GM04503 (cell line): ENCODE data around the gene SLC51B.
"Not testable (repeated sequence)": the region's sequence is repeated elsewhere in the genome, so short reads cannot be mapped to it uniquely, and the experiment has no call there.

ENCODE experiments used
- DNase-seq: peaks from one replicate; pipeline ENCODE4 v3.0.0-alpha.2; 2012; ENCODE audit warnings: low read depth

Gene SLC51B

DNA sequence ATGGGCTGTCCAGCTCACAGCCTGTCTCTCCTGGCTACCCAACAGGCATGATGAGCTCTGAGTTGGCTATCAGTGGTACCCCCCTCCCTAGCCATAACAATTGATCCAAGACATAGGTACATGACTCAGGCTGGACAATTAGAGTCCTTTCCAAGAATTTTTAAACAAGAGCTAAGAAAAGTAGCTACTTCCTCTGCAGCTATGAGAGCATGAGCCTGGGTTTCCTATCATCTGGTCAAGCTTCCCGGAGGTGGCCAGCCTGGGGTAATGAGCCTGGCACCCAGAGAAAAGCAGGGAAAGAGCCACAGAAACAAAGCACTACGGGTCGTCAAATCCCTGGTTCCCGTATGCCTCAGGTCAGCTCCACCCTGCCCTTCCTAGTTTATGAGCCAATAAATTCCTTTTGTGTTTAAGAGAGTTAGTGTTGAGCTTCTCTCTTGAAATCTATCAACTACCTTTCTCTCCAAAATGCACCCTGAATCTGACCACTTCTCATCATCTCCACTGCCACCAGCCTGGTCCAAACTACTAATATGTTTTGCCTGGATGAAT lies 2.3 kb upstream of the SLC51B start:
- no peak for DNase-seq

DNA sequence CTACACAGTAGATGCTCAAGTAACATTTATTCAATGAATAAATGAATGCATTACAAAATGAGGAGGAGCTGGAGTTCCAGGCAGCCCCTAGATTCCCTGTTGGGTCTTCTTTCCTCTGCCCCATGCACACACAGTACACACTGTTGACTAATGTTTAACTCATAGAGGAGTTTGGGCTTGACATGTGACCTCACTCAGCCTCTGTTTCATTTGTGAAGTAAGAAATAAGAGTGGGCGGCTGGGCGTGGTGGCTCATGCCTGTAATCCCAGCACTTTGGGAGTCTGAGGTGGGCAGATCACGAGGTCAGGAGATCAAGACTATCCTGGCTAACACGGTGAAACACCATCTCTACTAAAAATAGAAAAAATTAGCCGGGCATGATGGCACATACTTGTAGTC lies 969 bp upstream of the SLC51B start:
- DNase-seq = not testable (repeated sequence)

DNA sequence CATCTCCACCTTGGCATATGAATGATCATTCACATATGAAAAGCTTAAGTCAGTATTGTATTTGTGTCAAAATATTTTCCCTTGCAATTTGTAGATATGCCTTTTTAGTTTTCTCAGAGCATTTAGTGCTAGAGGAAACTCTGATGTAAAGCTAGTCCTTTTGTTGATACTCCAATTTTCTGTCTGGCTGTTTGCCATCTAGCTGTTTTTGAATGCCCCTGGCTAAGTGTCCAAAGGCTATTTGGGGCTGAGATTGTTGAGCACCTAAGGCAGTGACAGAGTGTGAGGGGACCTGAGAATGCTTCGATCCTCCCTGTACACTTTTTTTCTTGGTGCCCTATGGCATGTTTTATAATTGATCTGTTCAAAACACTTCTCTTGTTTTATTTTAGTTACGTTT lies 3.1 kb downstream of the SLC51B start:
- no peak for DNase-seq

DNA sequence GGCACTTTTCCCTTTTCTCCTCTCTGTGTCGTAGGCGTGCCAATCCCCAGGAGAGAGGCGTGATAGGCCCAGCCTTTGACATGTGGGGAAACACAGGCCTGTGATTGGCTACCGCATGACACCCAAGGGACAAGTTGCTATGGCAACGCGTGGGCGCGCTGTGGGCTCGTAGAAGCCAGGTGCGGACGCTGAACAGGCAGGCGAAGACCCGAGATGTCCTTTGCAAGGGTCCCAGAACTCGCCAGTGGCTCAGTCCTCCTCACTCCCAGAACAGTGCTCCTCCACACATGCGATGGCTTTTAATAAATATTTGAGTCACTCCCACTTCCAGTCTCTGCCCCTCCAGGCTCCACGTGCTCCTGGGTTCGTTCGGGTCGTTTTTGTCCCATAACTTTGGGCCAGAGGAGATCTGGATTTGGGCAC lies 4.2 kb downstream of the SLC51B start:
- DNase-seq = peak; percentile 64

DNA sequence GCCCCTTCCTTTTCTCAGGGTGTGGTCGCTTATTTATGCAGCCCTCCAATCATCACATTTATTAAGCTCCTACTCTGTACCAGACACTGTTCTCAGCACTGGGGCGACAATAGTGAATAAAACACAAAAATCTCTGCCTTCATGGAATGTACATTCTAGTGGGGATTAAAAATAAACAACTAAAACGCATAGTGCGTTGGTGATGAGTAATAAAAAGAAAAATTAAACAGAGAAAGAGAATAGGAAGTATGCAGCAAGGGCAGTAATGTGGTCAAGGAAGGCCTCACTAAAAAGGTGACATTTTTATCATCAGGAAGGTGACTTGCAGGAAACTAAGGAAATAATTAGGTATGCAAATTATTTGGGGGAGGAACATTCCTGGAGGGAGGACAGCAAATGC lies 5.1 kb downstream of the SLC51B start:
- no peak for DNase-seq

DNA sequence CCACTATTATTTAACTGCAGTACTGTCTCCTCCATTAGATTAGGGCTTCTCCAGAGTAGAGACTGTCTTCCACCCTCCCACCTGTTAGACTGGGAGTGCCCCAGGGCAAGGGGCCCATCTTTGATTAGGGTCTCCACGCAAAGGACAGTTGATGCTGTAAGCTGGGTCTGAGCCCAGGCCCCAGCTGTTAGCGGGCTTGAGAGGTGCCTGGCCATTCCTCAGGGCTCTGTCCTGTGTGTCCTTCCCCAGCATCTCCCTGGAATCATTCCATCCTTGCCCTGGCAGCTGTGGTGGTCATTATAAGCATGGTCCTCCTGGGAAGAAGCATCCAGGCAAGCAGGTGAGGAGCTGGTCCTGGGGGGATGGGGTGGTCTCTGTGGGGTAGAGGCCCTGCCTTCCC lies 6.1 kb downstream of the SLC51B start:
- no peak for DNase-seq

DNA sequence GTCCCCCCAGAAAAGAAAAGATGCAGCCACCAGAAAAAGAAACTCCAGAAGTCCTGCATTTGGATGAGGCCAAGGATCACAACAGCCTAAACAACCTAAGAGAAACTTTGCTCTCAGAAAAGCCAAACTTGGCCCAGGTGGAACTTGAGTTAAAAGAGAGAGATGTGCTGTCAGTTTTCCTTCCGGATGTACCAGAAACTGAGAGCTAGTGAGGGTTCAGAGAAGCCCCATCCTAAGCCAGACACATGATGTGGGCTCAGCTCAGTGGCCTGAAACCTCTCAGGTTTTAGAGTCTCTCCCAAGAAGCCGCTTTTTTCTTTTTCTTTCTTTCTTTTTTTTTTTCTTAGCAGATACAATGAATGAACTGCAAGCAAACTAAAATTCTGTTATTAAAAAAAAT lies 7.8 kb downstream of the SLC51B start:
- DNase-seq = no peak

DNA sequence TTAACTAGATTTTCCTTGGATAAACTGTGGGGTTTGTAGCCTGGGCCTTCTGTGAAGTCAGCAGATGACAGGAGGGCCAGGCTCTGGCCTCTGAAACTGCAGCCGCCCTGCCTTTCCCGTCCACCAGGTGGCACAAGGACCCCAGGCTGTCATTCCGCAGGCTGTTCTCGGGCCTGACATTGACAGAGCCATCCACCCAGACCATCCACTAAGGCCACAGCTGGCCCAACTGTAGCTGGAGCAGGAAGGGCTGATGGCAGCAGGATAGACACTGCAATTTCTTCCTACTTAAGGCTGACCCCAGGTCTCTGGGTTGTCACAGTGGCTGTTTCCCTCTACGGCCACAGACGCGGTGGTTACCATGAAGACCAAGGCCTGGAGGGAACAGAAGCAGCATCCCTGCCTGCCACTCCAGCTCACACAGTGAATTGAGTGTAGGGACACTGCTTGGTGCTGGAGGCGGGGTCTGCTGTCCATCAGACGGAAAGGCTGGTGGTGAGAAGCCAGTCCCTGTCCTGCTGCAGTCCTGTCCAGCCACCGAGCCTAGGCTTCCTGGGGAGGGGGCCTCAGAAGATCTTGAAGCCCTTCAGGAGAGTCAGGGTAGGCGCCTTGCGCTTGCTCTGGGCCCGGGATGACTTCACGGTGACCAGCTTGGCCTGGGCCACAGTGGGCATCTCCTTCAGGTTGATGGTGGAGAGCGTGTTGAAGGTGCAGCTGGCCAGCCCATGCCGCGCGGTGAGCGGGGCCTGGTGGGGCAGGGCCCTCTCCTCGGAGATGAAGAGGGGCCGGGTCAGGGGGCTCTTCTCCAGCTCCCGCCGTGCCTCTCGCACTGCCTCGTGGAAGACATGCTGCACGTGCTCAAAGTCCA lies 9.4 kb downstream of the SLC51B start:
- DNase-seq = no peak

DNA sequence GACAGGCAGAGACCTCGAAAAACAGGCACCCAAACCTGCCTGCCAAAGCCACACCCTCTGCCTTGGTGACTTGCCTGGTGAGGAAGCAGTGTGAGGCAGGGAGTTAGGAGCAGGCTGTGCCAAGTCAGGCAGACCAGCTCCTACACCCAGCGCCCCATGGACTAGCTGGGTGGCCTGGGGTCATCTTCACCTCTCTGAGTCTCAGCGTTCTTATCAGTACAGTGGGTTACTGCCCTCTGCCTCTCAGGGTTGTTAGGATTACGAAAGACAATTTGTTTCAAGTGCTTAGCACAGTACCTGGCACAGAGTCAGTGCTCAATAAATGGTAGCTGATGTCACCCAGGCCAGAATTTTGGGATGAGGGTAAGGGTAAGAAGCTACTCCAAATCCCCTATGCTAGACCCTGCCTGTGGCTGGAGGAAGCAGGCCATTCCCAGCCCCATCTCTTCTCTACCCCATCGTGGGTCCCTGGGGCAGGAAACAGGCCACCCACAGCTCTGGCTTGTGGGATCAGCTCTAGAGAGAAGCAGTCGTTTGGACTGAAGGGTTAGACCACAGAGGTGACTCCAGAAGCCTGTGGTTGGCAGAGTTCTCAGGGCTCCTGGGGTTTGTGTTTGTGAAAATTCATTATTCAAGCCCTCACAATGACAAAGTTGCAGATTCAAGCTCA lies 10.1 kb downstream of the SLC51B start:
- no peak for DNase-seq

DNA sequence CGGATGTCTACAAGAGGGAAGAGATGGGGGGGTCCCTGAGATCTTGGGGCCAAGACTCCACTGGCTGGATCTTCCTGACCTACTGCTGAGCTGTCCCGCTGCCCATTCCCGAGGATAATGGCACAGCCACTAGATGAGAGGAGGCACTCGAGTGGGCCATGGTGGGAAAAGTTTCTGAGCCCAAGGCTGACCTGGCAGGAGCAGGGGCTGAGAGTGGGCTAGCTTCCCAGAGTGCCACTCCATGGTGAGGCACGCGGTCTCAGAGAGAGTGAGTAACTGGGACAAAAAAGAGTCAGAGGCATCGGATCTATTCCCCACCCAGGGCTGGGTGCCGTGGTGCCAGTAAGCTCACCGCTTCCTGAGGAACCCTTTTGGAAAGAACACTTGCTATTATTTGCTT lies 10.9 kb downstream of the SLC51B start:
- DNase-seq = no peak

DNA sequence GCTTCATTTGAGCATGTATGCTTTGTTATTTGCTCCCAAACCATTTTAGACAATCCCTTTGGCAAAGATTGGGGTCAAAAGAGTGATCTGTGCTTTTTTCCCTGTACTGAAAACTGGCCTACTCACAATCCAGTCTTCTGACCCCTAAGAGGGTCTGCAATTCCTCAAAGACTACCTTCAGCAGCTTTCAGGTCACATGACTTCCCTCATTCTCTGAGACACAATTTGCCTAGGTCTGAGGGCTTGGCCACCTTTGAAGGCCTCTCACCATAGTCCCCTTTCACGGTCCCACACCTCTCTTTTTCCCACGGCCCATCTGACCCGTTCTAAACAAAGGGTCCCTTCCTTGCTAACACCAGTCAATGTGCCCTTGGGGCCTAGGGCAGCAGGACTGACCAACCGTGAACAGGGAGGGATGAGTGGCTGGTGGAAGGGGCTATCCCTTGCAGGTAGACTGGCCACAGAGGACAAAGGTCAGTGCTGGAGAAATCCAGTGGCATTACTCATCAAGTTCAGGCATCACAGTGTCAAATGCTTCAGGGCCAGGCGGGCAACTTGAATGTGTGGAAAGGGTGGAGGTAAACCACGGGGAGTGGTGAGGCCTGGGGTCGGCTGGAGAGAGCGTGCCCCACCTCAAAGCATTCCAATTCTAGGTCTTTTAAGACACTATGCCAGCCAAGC lies 11.8 kb downstream of the SLC51B start:
- no peak for DNase-seq

DNA sequence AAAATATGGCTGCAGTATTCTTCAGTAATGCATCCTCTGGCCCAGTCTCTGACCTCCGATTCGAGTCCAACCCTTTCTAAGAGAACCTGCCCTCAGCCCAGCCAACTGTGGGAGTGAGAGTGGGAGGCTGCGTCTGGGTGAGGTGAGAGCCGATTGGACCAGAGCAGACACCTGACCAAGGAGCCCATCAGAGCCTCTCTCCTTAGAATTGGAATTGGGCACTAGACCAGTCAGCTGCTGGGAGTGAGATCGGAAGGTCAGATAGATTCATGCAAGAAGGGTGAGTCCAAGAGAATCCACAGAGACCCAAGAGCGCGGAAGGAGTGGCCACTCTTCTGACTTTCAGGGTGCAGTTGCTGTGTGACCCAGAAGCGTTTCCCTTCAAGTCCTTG lies 12.4 kb downstream of the SLC51B start:
- DNase-seq = no peak

DNA sequence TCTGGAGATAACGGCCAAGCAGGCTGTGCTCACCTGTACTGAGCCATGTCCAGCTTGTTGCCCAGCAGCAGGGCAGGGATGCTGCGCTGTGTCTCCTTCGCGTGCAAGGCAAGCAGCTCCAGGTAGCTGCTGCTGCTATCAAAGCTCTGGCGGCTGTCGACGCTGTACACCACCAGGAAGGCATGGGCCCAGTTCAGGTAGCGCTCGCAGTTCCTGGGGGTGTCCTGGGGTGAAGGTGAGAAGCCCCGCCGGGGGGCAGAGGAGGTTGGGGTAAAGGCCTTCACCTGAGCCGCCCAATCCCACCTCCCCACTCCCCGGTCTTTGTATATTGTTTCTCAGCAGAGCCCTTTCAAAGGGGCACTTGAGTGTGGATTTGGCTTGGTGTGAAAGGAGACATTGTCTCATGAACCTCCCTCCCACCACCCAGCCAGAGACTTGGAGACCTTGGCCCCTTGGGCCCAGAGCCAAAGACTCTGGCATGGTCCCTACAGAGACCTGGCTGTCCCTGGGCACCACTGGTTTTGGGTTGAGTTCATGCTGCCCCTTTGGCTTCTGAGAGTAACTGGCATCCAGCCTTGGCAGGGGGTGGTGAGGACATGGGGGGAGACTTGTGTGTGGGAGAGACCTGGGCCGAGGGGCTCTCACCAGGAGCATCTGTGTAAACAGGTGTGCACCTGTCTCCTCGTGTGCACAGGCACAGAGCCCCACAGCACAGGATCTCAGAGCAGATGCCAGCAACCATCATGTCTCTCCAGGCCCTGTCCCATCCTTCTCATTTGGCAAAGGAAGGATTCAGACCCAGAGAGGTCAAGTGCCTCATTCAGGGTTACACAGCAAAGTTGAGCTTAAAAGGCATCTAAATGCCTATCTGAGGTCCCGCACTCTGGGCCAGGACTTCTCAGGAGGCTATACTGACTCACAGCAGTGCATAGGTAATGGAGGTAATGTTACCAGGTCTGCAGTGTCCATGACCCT lies 13.5 kb downstream of the SLC51B start:
- no peak for DNase-seq

DNA sequence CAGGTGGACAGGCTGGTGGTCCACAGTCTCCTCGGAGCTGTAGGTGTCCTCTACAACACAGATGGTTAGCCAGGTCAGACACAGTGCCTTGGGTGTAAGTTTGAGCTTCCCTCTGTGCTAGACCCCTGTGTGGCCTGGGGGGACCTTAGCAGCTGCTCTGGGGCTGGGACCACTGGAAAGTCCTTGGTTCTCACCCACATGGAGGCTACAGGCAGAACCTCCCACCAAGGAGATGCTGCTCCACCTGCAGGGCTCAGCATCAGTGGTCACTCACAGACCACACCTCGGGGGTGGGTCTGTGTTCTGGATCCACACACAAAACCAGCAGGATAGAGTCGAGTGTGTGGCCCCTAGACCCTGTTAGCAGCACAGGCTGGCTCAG lies 14.2 kb downstream of the SLC51B start:
- no peak for DNase-seq

DNA sequence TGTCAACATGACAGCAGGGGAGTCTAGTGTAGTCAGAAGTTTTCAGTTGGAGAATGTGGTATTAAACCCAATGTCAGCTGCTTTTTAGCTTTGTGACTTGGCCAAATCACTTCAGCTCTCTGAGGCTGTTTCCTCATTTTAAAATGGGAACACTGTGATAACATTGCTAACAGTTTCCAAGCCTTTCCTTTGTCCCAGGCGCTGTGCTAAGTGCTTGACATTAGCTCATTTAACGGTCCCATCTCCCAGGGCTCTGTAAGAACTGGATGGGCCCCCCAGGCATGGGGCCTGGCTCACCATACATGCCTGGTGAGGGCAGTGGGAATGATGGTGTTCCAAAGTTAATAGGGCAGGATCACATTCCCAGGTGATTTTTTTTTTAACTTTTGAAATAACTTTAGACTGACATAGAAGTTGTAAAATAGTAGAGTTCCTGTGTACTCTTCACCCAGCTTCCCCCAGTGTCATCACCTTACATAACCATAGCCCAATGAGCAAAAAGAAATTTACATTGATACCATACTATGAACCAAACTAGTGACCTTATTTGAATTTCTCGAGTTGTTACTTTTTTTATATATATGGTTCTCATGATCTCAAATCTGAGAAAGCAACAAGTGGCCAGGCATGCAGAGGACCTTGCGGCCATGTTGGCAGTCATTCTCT lies 14.9 kb downstream of the SLC51B start:
- DNase-seq = no peak

DNA sequence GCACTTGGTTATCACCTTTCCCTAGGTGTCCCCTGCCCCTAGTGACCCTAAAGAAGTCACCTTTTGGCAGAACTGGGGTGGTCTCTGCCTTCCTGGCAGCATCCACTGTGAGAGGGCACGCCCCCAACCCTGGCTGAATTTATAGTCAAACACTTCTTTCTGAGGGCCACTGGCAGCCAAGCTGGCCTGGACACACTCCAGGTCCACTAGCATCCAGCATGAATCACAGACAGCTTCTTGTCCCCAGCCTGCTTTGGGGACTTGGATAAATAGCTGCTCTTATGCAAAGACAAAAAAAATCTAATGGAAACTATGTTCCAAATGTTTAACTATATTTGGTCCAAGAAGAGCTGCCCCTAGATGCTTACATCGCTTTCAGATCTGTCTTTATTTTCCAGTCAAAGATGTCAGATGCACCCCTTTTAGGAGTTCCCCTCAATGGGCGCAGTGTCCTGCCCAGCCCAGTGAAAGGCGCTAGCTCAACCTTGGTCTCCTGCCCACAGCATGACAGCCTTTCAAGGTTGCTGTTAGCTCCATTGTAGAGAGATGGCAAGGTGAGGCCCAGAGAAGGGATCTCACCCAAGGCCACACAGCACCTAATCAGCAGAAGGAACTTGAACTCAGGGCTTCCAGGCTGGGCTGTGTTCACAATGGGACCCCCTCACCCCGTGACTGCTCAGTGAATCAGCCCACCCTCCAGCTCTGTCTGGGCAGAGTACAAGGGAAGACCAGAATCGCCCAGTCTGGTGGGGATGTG lies 15.6 kb downstream of the SLC51B start:
- DNase-seq = no peak

DNA sequence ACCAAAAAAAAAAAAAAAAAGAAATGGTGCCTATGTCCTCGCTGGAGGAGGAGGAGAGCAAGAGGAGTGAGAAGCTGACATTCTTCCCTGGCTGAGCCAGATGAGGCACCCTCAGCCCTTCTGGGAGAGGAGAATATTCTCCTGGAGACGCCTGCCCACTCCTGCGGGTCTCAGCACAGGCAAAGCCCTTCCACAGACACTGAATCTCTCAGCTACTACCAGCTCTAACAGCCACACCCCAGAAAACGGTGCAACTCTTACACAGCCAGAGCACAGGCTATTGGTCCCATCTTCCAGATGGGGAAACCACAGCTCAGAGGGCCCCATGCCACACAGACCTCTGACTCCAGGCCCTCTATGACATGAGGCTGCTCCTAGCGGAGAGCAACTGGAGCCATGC lies 16.9 kb downstream of the SLC51B start:
- DNase-seq = no peak

DNA sequence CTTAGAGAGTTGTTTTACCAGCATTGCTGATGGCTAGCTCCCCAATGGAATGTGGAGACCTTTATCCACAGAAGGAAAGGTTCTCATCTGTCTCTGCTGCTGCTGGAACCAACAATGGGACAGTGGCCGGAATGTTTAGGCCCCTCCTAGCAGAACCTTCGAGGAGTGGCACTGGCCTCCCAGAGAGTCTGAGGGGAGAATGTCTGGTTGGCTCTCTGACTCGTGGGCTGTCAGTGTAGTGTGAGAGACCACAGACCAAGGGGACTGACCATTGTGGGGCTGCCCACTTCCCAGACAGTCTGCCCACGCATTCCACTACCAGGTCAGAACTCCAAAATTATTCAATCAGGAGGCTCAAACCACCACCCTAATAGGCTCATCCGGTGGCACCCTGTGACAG lies 17.5 kb downstream of the SLC51B start:
- no peak for DNase-seq

DNA sequence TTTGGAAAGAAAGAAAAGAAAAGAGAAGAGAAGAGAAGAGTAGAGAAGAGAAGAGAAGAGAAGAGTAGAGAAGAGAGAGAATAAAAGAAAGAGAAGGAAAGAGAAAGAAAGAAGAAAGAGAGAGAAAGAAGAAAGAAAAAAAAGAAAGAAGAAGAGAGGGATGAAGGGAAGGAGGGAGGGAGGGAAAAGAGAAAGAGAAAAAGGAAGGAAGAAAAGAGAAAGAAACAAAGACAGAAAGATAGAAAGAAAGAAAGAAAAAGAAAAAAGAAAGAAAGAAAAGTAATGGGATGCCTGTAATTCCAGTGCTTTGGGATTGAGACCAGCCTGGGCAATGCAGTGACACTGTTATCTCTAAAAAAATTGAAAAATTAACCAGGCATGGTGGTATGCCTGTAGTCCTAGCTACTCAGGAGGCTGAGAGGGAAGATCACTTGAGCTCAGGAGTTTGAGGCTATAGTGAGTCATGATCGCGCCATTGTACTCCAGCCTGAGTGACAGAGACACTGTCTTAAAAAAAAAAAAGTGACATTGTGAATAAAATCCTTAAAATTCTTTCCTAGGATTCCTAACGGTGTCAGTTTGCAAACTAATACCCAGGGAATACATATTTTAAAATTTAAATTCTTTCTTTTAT lies 20.9 kb downstream of the SLC51B start:
- no peak for DNase-seq
